Hepatocyte (in vitro differentiated cells): ENCODE results near the gene OR5A2. TPM values are rescaled to one million over a fixed set of nuclear protein-coding genes. Genes with fewer than 3 reads are reported as not detected.

Experiments
- DNase-seq: peaks from one replicate; pipeline ENCODE4 v3.0.0-alpha.2; 2016; ENCODE audit warnings: low spot score
- H2AFZ ChIP-seq: fragments of 200-600 bp; sonication (generic); 2 replicates; pipeline ENCODE4 v1.6.0; 2016; ENCODE audit warnings: antibody characterized with exemption, mild to moderate bottlenecking
- H3K27ac ChIP-seq: fragments of 200-600 bp; sonication (generic); 2 replicates; pipeline ENCODE4 v1.5.1; 2016; ENCODE audit warnings: mild to moderate bottlenecking
- H3K27me3 ChIP-seq: fragments of 200-600 bp; sonication (generic); 2 replicates; pipeline ENCODE4 v1.6.1; 2016
- H3K36me3 ChIP-seq: fragments of 200-600 bp; sonication (generic); replicated peaks from 2 replicates; pipeline ENCODE4 v1.5.1; 2016; ENCODE audit warnings: low read depth; ENCODE audit not compliant: insufficient read depth
- H3K4me1 ChIP-seq: fragments of 200-600 bp; sonication (generic); 2 replicates; pipeline ENCODE4 v1.5.1; 2016; ENCODE audit warnings: mild to moderate bottlenecking, moderate library complexity; ENCODE audit not compliant: insufficient read depth
- H3K4me2 ChIP-seq: fragments of 200-600 bp; sonication (generic); 2 replicates; pipeline ENCODE4 v1.6.0; 2016
- H3K4me3 ChIP-seq: fragments of 200-600 bp; sonication (generic); 2 replicates; pipeline ENCODE4 v1.5.1; 2016; ENCODE audit warnings: mild to moderate bottlenecking
- H3K79me2 ChIP-seq: fragments of 200-600 bp; sonication (generic); 2 replicates; pipeline ENCODE4 v1.6.0; 2017; ENCODE audit warnings: mild to moderate bottlenecking
- H3K9me2 ChIP-seq: fragments of 200-600 bp; sonication (generic); replicated peaks from 2 replicates; pipeline ENCODE4 v1.6.0; 2017; ENCODE audit warnings: mild to moderate bottlenecking; ENCODE audit not compliant: insufficient read depth
- H3K9me3 ChIP-seq: fragments of 200-600 bp; sonication (generic); 2 replicates; pipeline ENCODE4 v1.5.1; 2016; ENCODE audit warnings: low read depth, mild to moderate bottlenecking
- H4K20me1 ChIP-seq: fragments of 200-600 bp; sonication (generic); 2 replicates; pipeline ENCODE4 v1.6.0; 2016; ENCODE audit warnings: mild to moderate bottlenecking; ENCODE audit not compliant: insufficient read depth, poor library complexity, severe bottlenecking
- CTCF ChIP-seq: fragments of 200-600 bp; sonication (generic); IDR thresholded peaks from 2 replicates; pipeline ENCODE4 v1.5.1; 2016; ENCODE audit warnings: antibody characterized with exemption, mild to moderate bottlenecking; ENCODE audit not compliant: poor library complexity
- EZH2 ChIP-seq: fragments of 200-600 bp; sonication (generic); IDR thresholded peaks from 2 replicates; pipeline ENCODE4 v1.6.1; 2016; ENCODE audit warnings: antibody characterized with exemption, mild to moderate bottlenecking, borderline replicate concordance
- EZH2phosphoT487 ChIP-seq: fragments of 200-600 bp; sonication (generic); IDR thresholded peaks from one replicate; pipeline ENCODE4 v1.6.1; 2018; ENCODE audit warnings: antibody characterized with exemption, mild to moderate bottlenecking, low read depth, moderate library complexity; ENCODE audit not compliant: unreplicated experiment, severe bottlenecking
- WGBS: methylation state at CpG from one replicate; pipeline ENCODE4 v1.1.6; 2016; ENCODE audit warnings: low lambda C conversion rate; ENCODE audit errors: missing lambda C conversion rate; 5-methylcytosine and 5-hydroxymethylcytosine counted together
- polyA plus RNA-seq: library from polyadenylated mRNA; unstranded; fragments of >200 nt; fragmentation: Nextera tagmentation; extraction: Ambion mirVana; gene quantifications from 2 replicates; pipeline ENCODE4 v1.2.1, GENCODE V29; 2016
- total RNA-seq: library from RNA; depleted of rRNA; stranded (reverse); fragments of >200 nt; gene quantifications from 2 replicates; pipeline ENCODE4 v1.2.3, GENCODE V29; 2014

OR5A2 gene
- total and polyA plus RNA-seq, 2 experiments from 2014 or later: not detected

- no peak overlapping the region for H3K4me3 ChIP-seq
- DNase-seq: no peak
- no peaks in the 10 kb centered on the region for H3K4me1 ChIP-seq
- no peaks in the 10 kb centered on the region for H3K36me3 ChIP-seq
- H3K9me3 ChIP-seq: no peaks in the 10 kb centered on the region
- H3K27ac ChIP-seq: no peak overlapping the region
- no peak overlapping the region for H2AFZ ChIP-seq
- H4K20me1 ChIP-seq: no peaks in the 10 kb centered on the region
- H3K4me2 ChIP-seq: no peak overlapping the region
- 78% methylated on average over 2 of the region's 2 CpGs for WGBS
- TF ChIP-seq EZH2phosphoT487 (no peak), EZH2 (no peak), CTCF (no peak)
- H3K79me2 ChIP-seq: no peaks in the 10 kb centered on the region
- H3K9me2 ChIP-seq: no peaks in the 10 kb centered on the region
- H3K27me3 ChIP-seq: no peaks in the 10 kb centered on the region
Observed at GRCh38 chr11:59413646-59414045, 12.6 kb downstream of the OR5A2 start.

GRCh38 chr11:59403546-59403945 lies 22.7 kb downstream of the OR5A2 start:
- Histone ChIP-seq H3K9me2 (no peaks in the 10 kb centered on the region), H3K27ac (no peak overlapping the region), H3K36me3 (no peaks in the 10 kb centered on the region), H4K20me1 (no peaks in the 10 kb centered on the region), H3K9me3 (no peaks in the 10 kb centered on the region), H3K4me2 (no peak overlapping the region), H3K27me3 (no peaks in the 10 kb centered on the region), H3K79me2 (no peaks in the 10 kb centered on the region), H3K4me1 (no peaks in the 10 kb centered on the region), H3K4me3 (no peak overlapping the region), H2AFZ (no peak overlapping the region)
- DNase-seq: no peak
- TF ChIP-seq CTCF (no peak), EZH2 (no peak), EZH2phosphoT487 (no peak)

GRCh38 chr11:59401262-59401552 lies 25.0 kb downstream of the OR5A2 start:
- H2AFZ ChIP-seq: no peak overlapping the region
- H3K9me2 ChIP-seq: no peaks in the 10 kb centered on the region
- no peaks in the 10 kb centered on the region for H3K36me3 ChIP-seq
- no peaks in the 10 kb centered on the region for H3K79me2 ChIP-seq
- WGBS: 34% methylated on average over 2 of the region's 2 CpGs
- H3K4me2 ChIP-seq: no peak overlapping the region
- no peak for TF ChIP-seq EZH2phosphoT487
- no peak for TF ChIP-seq EZH2
- TF ChIP-seq CTCF: no peak
- no peaks in the 10 kb centered on the region for H3K4me1 ChIP-seq
- H3K27ac ChIP-seq: no peak overlapping the region
- H3K9me3 ChIP-seq: no peaks in the 10 kb centered on the region
- H4K20me1 ChIP-seq: no peaks in the 10 kb centered on the region
- H3K4me3 ChIP-seq: no peak overlapping the region
- H3K27me3 ChIP-seq: no peaks in the 10 kb centered on the region
- DNase-seq: no peak

- no peak for TF ChIP-seq EZH2
- Histone ChIP-seq H3K4me1 (no peaks in the 10 kb centered on the region), H3K9me2 (no peaks in the 10 kb centered on the region), H3K4me2 (no peak overlapping the region), H3K27ac (no peak overlapping the region), H3K4me3 (no peak overlapping the region), H3K36me3 (no peaks in the 10 kb centered on the region), H2AFZ (no peak overlapping the region), H4K20me1 (no peaks in the 10 kb centered on the region), H3K27me3 (no peaks in the 10 kb centered on the region), H3K9me3 (no peaks in the 10 kb centered on the region), H3K79me2 (no peaks in the 10 kb centered on the region)
- no peak for DNase-seq
- 80% methylated on average over 3 of the region's 3 CpGs for WGBS
Observed at GRCh38 chr11:59400461-59401261, 25.6 kb downstream of the OR5A2 start.
